GM12878 (cell line): ENCODE measurements around the gene SEC16B. TPM values are rescaled to one million over a fixed set of nuclear protein-coding genes. Genes with fewer than 3 reads are reported as not detected.

Experiments
- ATAC-seq: fragments of 200-7000 bp; cut with Tn5 transposase; 3 replicates; pipeline ENCODE4 v1.9.1; 2020; ENCODE audit warnings: mild to moderate bottlenecking, moderate library complexity
- BruUV-seq: library from RNA; stranded (reverse); fragments of 400-500 nt; replicated peaks from 2 replicates; lab custom pipeline; 2021; lab: Mats Ljungman, UMichigan
- CTCF ChIA-PET: fragments of 300-600 bp; sonication (Branson Sonifier 250); formaldehyde crosslinking; extraction: SDS; loops from one replicate; lab custom pipeline; 2021; ENCODE audit warnings: inconsistent platforms; lab: Yijun Ruan, JAX
- POLR2A ChIA-PET: fragments of 350-600 bp; formaldehyde crosslinking; extraction: SDS; loops from one replicate; lab custom pipeline; 2021; ENCODE audit warnings: inconsistent platforms; lab: Charles Lee
- RAD21 ChIA-PET: fragments of 300-600 bp; sonication (Branson Sonifier 250); formaldehyde crosslinking; loops from one replicate; lab custom pipeline; 2023; ENCODE audit warnings: antibody characterized with exemption; ENCODE audit not compliant: unreplicated experiment; lab: Charles Lee
- SMC1A ChIA-PET: fragments of 300-600 bp; sonication (Branson Sonifier 250); formaldehyde crosslinking; loops from one replicate; lab custom pipeline; 2023; ENCODE audit not compliant: unreplicated experiment, uncharacterized antibody; lab: Charles Lee
- DNase-seq: peaks from one replicate; pipeline ENCODE4 v3.0.0-alpha.2; 2011; ENCODE audit warnings: low read depth, low spot score
- FAIRE-seq: peaks from 3 replicates; lab custom pipeline; 2011; peaks lifted over from hg19 to GRCh38; lab: Jason Lieb, UNC
- H2AFZ ChIP-seq: 2 replicates; pipeline ENCODE4 v1.6.0; 2011; ENCODE audit warnings: low read depth, low read length, control low read depth; ENCODE audit not compliant: control insufficient read depth
- H3K27ac ChIP-seq: 2 replicates; pipeline ENCODE4 v1.5.1; 2011; ENCODE audit warnings: control low read depth; ENCODE audit not compliant: control insufficient read depth, insufficient read depth
- H3K27me3 ChIP-seq, 2 experiments: replicated peaks in 1 of 2; 2 replicates each; pipeline versions ENCODE4 v1.6.0 to v1.6.1; 2011; ENCODE audit warnings: low read length in 1 of 2; ENCODE audit not compliant: control insufficient read depth in 2 of 2, insufficient read depth in 2 of 2
- H3K36me3 ChIP-seq, 2 experiments: 2 replicates each; pipeline ENCODE4 v1.5.1; 2011; ENCODE audit warnings: low read length in 1 of 2; ENCODE audit not compliant: control insufficient read depth in 2 of 2, insufficient read depth in 2 of 2
- H3K4me1 ChIP-seq: 2 replicates; pipeline ENCODE4 v1.6.1; 2011; ENCODE audit warnings: mild to moderate bottlenecking, low read length, moderate library complexity, mixed read lengths; ENCODE audit not compliant: control insufficient read depth, insufficient read depth
- H3K4me2 ChIP-seq: 2 replicates; pipeline ENCODE4 v1.6.0; 2011; ENCODE audit warnings: control low read depth; ENCODE audit not compliant: control insufficient read depth, insufficient read depth
- H3K4me3 ChIP-seq: fragments of 200-600 bp; sonication (generic); 2 replicates; pipeline ENCODE4 v1.5.1; 2016
- H3K79me2 ChIP-seq: 2 replicates; pipeline ENCODE4 v1.6.0; 2011; ENCODE audit warnings: low read length; ENCODE audit not compliant: control insufficient read depth, insufficient read depth
- H3K9ac ChIP-seq: 2 replicates; pipeline ENCODE4 v1.8.0; 2011; ENCODE audit warnings: low read length, control low read depth, mixed read lengths; ENCODE audit not compliant: control insufficient read depth, insufficient read depth
- H3K9me3 ChIP-seq: replicated peaks from 3 replicates; pipeline ENCODE4 v1.5.1; 2011; ENCODE audit warnings: mild to moderate bottlenecking, low read length; ENCODE audit not compliant: control insufficient read depth, insufficient read depth
- H4K20me1 ChIP-seq: 2 replicates; pipeline ENCODE4 v1.6.0; 2011; ENCODE audit not compliant: control insufficient read depth, insufficient read depth
- BACH1 ChIP-seq: fragments of 450-650 bp; IDR thresholded peaks from 2 replicates; pipeline ENCODE4 v1.6.1; 2017; ENCODE audit warnings: mild to moderate bottlenecking, borderline replicate concordance
- BRCA1 ChIP-seq: IDR thresholded peaks from 2 replicates; pipeline ENCODE4 v1.6.1; 2011; ENCODE audit warnings: low read depth, low read length, improper control_type of control experiment
- HCFC1 ChIP-seq: fragments of 150-350 bp; IDR thresholded peaks from 2 replicates; pipeline ENCODE4 v1.6.1; 2014; ENCODE audit warnings: low read length
- HDGF ChIP-seq: fragments of 450-650 bp; IDR thresholded peaks from 2 replicates; pipeline ENCODE4 v1.6.1; 2016; ENCODE audit warnings: antibody characterized with exemption
- KLF5 ChIP-seq: fragments of 450-650 bp; IDR thresholded peaks from 2 replicates; pipeline ENCODE4 v1.6.1; 2014; ENCODE audit warnings: mild to moderate bottlenecking; ENCODE audit not compliant: partially characterized antibody
- MAX ChIP-seq: IDR thresholded peaks from 2 replicates; pipeline ENCODE4 v1.6.1; 2012; ENCODE audit warnings: low read depth, low read length, improper control_type of control experiment
- NFYB ChIP-seq: IDR thresholded peaks from 2 replicates; pipeline ENCODE4 v1.6.1; 2011; ENCODE audit warnings: low read depth, mild to moderate bottlenecking, low read length, improper control_type of control experiment, moderate library complexity; ENCODE audit not compliant: insufficient read depth
- NR2F1 ChIP-seq: fragments of 450-650 bp; conservative IDR thresholded peaks from 2 replicates; pipeline ENCODE4 v1.6.1; 2017; ENCODE audit warnings: mild to moderate bottlenecking
- NRF1 ChIP-seq: conservative IDR thresholded peaks from 2 replicates; pipeline ENCODE4 v1.6.1; 2011; ENCODE audit warnings: mild to moderate bottlenecking, low read depth, low read length, improper control_type of control experiment
- PAX5 ChIP-seq: IDR thresholded peaks from 2 replicates; pipeline ENCODE4 v1.6.1; 2011; ENCODE audit warnings: low read depth, low read length, borderline replicate concordance
- PBX3 ChIP-seq: IDR thresholded peaks from 2 replicates; pipeline ENCODE4 v1.6.1; 2011; ENCODE audit warnings: mild to moderate bottlenecking, low read depth, low read length, moderate library complexity; ENCODE audit not compliant: insufficient replicate concordance
- ZNF24 ChIP-seq: fragments of 450-650 bp; IDR thresholded peaks from 2 replicates; pipeline ENCODE4 v1.6.1; 2017; ENCODE audit warnings: antibody characterized with exemption, mild to moderate bottlenecking
- WGBS: methylation state at CpG from one replicate; pipeline ENCODE4 v1.1.6; 2016; ENCODE audit warnings: low lambda C conversion rate; ENCODE audit not compliant: insufficient replicate concordance, insufficient coverage; ENCODE audit errors: missing lambda C conversion rate; 5-methylcytosine and 5-hydroxymethylcytosine counted together
- in situ Hi-C: fragments of 300-500 bp; cut with MboI; formaldehyde crosslinking; loops from 9 replicates; pipeline ENCODE4 v1.14.3; 2018; ENCODE audit warnings: mixed read lengths
- intact Hi-C: fragments of 100-400 bp; cut with micrococcal nuclease; formaldehyde crosslinking; loops from one replicate; pipeline ENCODE4 v1.14.2; 2022; ENCODE audit not compliant: unreplicated experiment
- polyA plus RNA-seq, 11 experiments: library from polyadenylated mRNA; depleted of rRNA in 4 of 11; unstranded in 6 of 11; stranded (reverse) in 5 of 11; fragments of >200 nt; fragmentation: Nextera tagmentation in 4 of 11; fragmentation: Illumina TruSeq in 1 of 11; extraction: Ambion mirVana in 4 of 11; extraction: Trizol in 1 of 11; gene quantifications; 1 replicate in 1 of 11; 2 replicates in 10 of 11; pipeline versions ENCODE4 v1.2.1 to v1.2.3, GENCODE V29; 2011 to 2016; ENCODE audit warnings: inconsistent platforms in 2 of 11, missing spikeins in 2 of 11, low read depth in 1 of 11
- total RNA-seq, 4 experiments: library from RNA; depleted of rRNA in 3 of 4; stranded (reverse); fragments of >200 nt in 3 of 4; fragmentation: Illumina TruSeq in 1 of 4; extraction: Trizol in 1 of 4; gene quantifications; 2 replicates each; pipeline versions ENCODE4 v1.2.1 to v1.2.3, GENCODE V29; 2013 to 2021
- TF ChIP-seq, protein P1 (sequence below): IDR thresholded peaks from 2 replicates; pipeline ENCODE4 v1.6.1; 2012; ENCODE audit warnings: low read depth, low read length, improper control_type of control experiment
- TF ChIP-seq, protein P2 (sequence below): fragments of 450-650 bp; IDR thresholded peaks from 2 replicates; pipeline ENCODE4 v1.6.1; 2017; ENCODE audit warnings: mild to moderate bottlenecking, moderate library complexity
- TF ChIP-seq, protein P3 (sequence below): fragments of 450-650 bp; formaldehyde crosslinking; IDR thresholded peaks from 2 replicates; pipeline ENCODE4 v1.4.0; 2022; ENCODE audit warnings: mild to moderate bottlenecking, moderate library complexity

Gene SEC16B
- total and polyA plus RNA-seq, 10 of the 15 experiments (the other 5 are each of a cell fraction or from before 2014, with no cell fraction given), result 0.10 to 0.94 (median 0.17) TPM; not detected in 2

DNA sequence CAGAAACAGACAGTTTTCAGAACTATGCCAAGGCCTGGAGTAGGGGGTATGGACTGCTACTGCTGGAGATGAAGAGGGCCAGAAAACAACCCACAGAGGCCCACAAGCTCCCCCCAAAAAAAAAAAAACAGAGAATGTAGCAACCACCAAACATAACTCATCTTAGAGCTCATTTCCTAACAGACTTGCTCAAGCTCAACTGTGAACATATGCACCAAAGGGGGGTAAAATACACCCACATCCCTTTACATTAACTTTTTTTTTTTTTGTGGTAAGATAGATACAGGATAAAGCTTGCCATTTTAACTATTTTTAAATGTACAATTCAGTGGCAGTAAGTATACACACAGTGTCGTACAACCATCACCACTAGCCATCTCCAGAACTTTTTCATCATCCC, 36.0 kb downstream of the SEC16B start:
- CTCF ChIA-PET, result interaction anchor here (0.6 to 1.9 kb wide), 4 partner anchors 9 to 402 kb away, joined by 3 to 5 read pairs (median 4); no protein-coding TSS in a partner anchor
- Histone ChIP-seq H3K4me1 (no peaks in the 10 kb centered on the region), H3K4me2 (no peak overlapping the region), H4K20me1 (no peaks in the 10 kb centered on the region; the same call in 1 of the 2 replicates), H2AFZ (no peak overlapping the region), H3K27ac (no peak overlapping the region), H3K79me2 (no peaks in the 10 kb centered on the region), H3K4me3 (no peak overlapping the region), H3K9ac (no peak overlapping the region), H3K9me3 (no peaks in the 10 kb centered on the region), H3K36me3 (no peaks in the 10 kb centered on the region), H3K27me3 (peaks cover 0 to 4% of the 10 kb centered on the region in 2 experiments)
- intact Hi-C loops (no loop called here), in situ Hi-C loops (no loop called here)
- RAD21 ChIA-PET, result interaction anchor here (1.8 to 2.4 kb wide), 2 partner anchors 10 to 11 kb away, joined by 4 to 9 read pairs; no protein-coding TSS in a partner anchor
- no peak for DNase-seq
- FAIRE-seq, result no peak
- no peak for ATAC-seq
- POLR2A ChIA-PET, result no interaction called here
- SMC1A ChIA-PET, result interaction anchor here (0.6 to 1.1 kb wide), 4 partner anchors 10 to 423 kb away, joined by 3 read pairs; no protein-coding TSS in a partner anchor
- BruUV-seq, result no TSS peak
- WGBS, result 0% methylated on average over 1 of the region's 1 CpG
- TF ChIP-seq NRF1 (no peak), PBX3 (no peak), PAX5 (no peak), HCFC1 (no peak), NR2F1 (no peak), BACH1 (no peak), NFYB (no peak), MAX (no peak), KLF5 (no peak), HDGF (no peak), ZNF24 (no peak), BRCA1 (no peak)
- TF ChIP-seq, protein P1, sequence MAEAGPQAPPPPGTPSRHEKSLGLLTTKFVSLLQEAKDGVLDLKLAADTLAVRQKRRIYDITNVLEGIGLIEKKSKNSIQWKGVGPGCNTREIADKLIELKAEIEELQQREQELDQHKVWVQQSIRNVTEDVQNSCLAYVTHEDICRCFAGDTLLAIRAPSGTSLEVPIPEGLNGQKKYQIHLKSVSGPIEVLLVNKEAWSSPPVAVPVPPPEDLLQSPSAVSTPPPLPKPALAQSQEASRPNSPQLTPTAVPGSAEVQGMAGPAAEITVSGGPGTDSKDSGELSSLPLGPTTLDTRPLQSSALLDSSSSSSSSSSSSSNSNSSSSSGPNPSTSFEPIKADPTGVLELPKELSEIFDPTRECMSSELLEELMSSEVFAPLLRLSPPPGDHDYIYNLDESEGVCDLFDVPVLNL, result no peak
- TF ChIP-seq, protein P2, sequence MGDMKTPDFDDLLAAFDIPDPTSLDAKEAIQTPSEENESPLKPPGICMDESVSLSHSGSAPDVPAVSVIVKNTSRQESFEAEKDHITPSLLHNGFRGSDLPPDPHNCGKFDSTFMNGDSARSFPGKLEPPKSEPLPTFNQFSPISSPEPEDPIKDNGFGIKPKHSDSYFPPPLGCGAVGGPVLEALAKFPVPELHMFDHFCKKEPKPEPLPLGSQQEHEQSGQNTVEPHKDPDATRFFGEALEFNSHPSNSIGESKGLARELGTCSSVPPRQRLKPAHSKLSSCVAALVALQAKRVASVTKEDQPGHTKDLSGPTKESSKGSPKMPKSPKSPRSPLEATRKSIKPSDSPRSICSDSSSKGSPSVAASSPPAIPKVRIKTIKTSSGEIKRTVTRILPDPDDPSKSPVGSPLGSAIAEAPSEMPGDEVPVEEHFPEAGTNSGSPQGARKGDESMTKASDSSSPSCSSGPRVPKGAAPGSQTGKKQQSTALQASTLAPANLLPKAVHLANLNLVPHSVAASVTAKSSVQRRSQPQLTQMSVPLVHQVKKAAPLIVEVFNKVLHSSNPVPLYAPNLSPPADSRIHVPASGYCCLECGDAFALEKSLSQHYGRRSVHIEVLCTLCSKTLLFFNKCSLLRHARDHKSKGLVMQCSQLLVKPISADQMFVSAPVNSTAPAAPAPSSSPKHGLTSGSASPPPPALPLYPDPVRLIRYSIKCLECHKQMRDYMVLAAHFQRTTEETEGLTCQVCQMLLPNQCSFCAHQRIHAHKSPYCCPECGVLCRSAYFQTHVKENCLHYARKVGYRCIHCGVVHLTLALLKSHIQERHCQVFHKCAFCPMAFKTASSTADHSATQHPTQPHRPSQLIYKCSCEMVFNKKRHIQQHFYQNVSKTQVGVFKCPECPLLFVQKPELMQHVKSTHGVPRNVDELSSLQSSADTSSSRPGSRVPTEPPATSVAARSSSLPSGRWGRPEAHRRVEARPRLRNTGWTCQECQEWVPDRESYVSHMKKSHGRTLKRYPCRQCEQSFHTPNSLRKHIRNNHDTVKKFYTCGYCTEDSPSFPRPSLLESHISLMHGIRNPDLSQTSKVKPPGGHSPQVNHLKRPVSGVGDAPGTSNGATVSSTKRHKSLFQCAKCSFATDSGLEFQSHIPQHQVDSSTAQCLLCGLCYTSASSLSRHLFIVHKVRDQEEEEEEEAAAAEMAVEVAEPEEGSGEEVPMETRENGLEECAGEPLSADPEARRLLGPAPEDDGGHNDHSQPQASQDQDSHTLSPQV, result no peak
- TF ChIP-seq, protein P3, sequence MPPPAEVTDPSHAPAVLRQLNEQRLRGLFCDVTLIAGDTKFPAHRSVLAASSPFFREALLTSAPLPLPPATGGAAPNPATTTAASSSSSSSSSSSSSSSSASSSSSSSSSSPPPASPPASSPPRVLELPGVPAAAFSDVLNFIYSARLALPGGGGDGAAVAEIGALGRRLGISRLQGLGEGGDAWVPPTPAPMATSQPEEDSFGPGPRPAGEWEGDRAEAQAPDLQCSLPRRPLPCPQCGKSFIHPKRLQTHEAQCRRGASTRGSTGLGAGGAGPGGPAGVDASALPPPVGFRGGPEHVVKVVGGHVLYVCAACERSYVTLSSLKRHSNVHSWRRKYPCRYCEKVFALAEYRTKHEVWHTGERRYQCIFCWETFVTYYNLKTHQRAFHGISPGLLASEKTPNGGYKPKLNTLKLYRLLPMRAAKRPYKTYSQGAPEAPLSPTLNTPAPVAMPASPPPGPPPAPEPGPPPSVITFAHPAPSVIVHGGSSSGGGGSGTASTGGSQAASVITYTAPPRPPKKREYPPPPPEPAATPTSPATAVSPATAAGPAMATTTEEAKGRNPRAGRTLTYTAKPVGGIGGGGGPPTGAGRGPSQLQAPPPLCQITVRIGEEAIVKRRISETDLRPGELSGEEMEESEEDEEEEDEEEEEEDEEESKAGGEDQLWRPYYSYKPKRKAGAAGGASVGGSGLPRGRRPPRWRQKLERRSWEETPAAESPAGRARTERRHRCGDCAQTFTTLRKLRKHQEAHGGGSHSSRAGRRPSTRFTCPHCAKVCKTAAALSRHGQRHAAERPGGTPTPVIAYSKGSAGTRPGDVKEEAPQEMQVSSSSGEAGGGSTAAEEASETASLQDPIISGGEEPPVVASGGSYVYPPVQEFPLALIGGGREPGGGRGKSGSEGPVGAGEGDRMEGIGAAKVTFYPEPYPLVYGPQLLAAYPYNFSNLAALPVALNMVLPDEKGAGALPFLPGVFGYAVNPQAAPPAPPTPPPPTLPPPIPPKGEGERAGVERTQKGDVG (CRISPR knock-in tag), result no peak
